GM23338 (cell line): ENCODE measurements around the gene CDC42BPA. TPM values are rescaled to one million over a fixed set of nuclear protein-coding genes. Genes with fewer than 3 reads are reported as not detected.

Experiments
- ATAC-seq: fragments of 200-7000 bp; cut with Tn5 transposase; 3 replicates; pipeline ENCODE4 v1.9.1; 2020
- DNase-seq: peaks from one replicate; pipeline ENCODE4 v3.0.0-alpha.2; 2015; ENCODE audit warnings: low spot score
- H2AFZ ChIP-seq: fragments of 200-600 bp; sonication (generic); 2 replicates; pipeline ENCODE4 v1.8.0; 2016; ENCODE audit warnings: antibody characterized with exemption, mild to moderate bottlenecking, moderate library complexity
- H3F3A ChIP-seq: fragments of 200-600 bp; sonication (generic); replicated peaks from 2 replicates; pipeline ENCODE4 v1.8.0; 2017; ENCODE audit warnings: antibody characterized with exemption, mixed run types, low read depth
- H3K27ac ChIP-seq: fragments of 200-600 bp; sonication (generic); 2 replicates; pipeline ENCODE4 v1.6.1; 2016; ENCODE audit warnings: low read depth
- H3K27me3 ChIP-seq: fragments of 200-600 bp; sonication (generic); 2 replicates; pipeline ENCODE4 v1.8.0; 2016; ENCODE audit warnings: mild to moderate bottlenecking, mixed run types, moderate library complexity; ENCODE audit not compliant: insufficient read depth
- H3K36me3 ChIP-seq: fragments of 200-600 bp; sonication (generic); 2 replicates; pipeline ENCODE4 v1.8.0; 2016; ENCODE audit warnings: mild to moderate bottlenecking; ENCODE audit not compliant: insufficient read depth
- H3K4me1 ChIP-seq: fragments of 200-600 bp; sonication (generic); 2 replicates; pipeline ENCODE4 v1.8.0; 2016; ENCODE audit warnings: mild to moderate bottlenecking, moderate library complexity; ENCODE audit not compliant: insufficient read depth
- H3K4me2 ChIP-seq: fragments of 200-600 bp; sonication (generic); 2 replicates; pipeline ENCODE4 v1.7.1; 2017; ENCODE audit warnings: mixed run types
- H3K4me3 ChIP-seq: fragments of 200-600 bp; sonication (generic); 2 replicates; pipeline ENCODE4 v1.6.1; 2016; ENCODE audit warnings: mixed run types
- H3K79me2 ChIP-seq: fragments of 200-600 bp; sonication (generic); replicated peaks from 2 replicates; pipeline ENCODE4 v1.8.0; 2017; ENCODE audit warnings: mild to moderate bottlenecking; ENCODE audit not compliant: insufficient read depth
- H3K9me2 ChIP-seq: fragments of 200-600 bp; sonication (generic); 2 replicates; pipeline ENCODE4 v1.8.0; 2017; ENCODE audit not compliant: insufficient read depth
- H4K20me1 ChIP-seq: fragments of 200-600 bp; sonication (generic); replicated peaks from 2 replicates; pipeline ENCODE4 v1.8.0; 2017; ENCODE audit warnings: mild to moderate bottlenecking; ENCODE audit not compliant: insufficient read depth
- H3K27ac Mint-ChIP-seq: 2 replicates; pipeline ENCODE4 v1.8.0; 2020; ENCODE audit warnings: inconsistent platforms, mild to moderate bottlenecking, moderate library complexity, mixed read lengths
- H3K27me3 Mint-ChIP-seq: 3 replicates; pipeline ENCODE4 v1.8.0; 2022; ENCODE audit warnings: low read depth, mild to moderate bottlenecking, moderate library complexity, mixed read lengths, inconsistent platforms; ENCODE audit not compliant: insufficient read depth, poor library complexity
- H3K36me3 Mint-ChIP-seq: 3 replicates; pipeline ENCODE4 v1.8.0; 2021; ENCODE audit warnings: low read depth, mild to moderate bottlenecking, inconsistent platforms, moderate library complexity, mixed read lengths
- H3K4me1 Mint-ChIP-seq: 3 replicates; pipeline ENCODE4 v1.8.0; 2020; ENCODE audit warnings: mild to moderate bottlenecking, inconsistent platforms, mixed read lengths
- H3K4me3 Mint-ChIP-seq: 3 replicates; pipeline ENCODE4 v1.8.0; 2021; ENCODE audit warnings: moderate library complexity, mild to moderate bottlenecking, inconsistent platforms, mixed read lengths
- H3K9me3 Mint-ChIP-seq: 3 replicates; pipeline ENCODE4 v1.8.0; 2020; ENCODE audit warnings: moderate library complexity, mild to moderate bottlenecking, inconsistent platforms, mixed read lengths
- EZH2 ChIP-seq: fragments of 200-600 bp; sonication (generic); IDR thresholded peaks from one replicate; pipeline ENCODE4 v1.8.0; 2017; ENCODE audit warnings: antibody characterized with exemption, mild to moderate bottlenecking, low read depth; ENCODE audit not compliant: unreplicated experiment
- EZH2phosphoT487 ChIP-seq: fragments of 200-600 bp; sonication (generic); IDR thresholded peaks from one replicate; pipeline ENCODE4 v1.8.1; 2018; ENCODE audit warnings: antibody characterized with exemption; ENCODE audit not compliant: unreplicated experiment
- JUNB ChIP-seq: IDR thresholded peaks from one replicate; pipeline ENCODE4 v1.6.1; 2016; ENCODE audit warnings: antibody characterized with exemption; ENCODE audit not compliant: unreplicated experiment
- NANOG ChIP-seq: IDR thresholded peaks from 2 replicates; pipeline ENCODE4 v1.6.1; 2016; ENCODE audit warnings: antibody characterized with exemption, borderline replicate concordance
- POLR2AphosphoS5 ChIP-seq: IDR thresholded peaks from 2 replicates; pipeline ENCODE4 v1.6.1; 2016; ENCODE audit warnings: antibody characterized with exemption, low read depth
- ZNF114 ChIP-seq: fragments of 250-450 bp; sonication (Bioruptor Pico); IDR thresholded peaks from 2 replicates; pipeline ENCODE4 v1.5.0; 2020; ENCODE audit warnings: mild to moderate bottlenecking, moderate library complexity
- ZNF331 ChIP-seq: fragments of 250-450 bp; sonication (Bioruptor Pico); IDR thresholded peaks from 2 replicates; pipeline ENCODE4 v1.5.0; 2020; ENCODE audit warnings: low read depth, mild to moderate bottlenecking, moderate library complexity
- polyA plus RNA-seq: library from polyadenylated mRNA; unstranded; fragments of >200 nt; fragmentation: Nextera tagmentation; extraction: Ambion mirVana; gene quantifications from 2 replicates; pipeline ENCODE4 v1.2.1, GENCODE V29; 2016
- total RNA-seq: library from RNA; depleted of rRNA; stranded (reverse); fragments of >200 nt; shearing (Covaris generic); gene quantifications from 2 replicates; pipeline ENCODE4 v1.2.3, GENCODE V29; 2014
- TF ChIP-seq, protein P1 (sequence below): IDR thresholded peaks from one replicate; pipeline ENCODE4 v1.6.1; 2018; ENCODE audit warnings: antibody characterized with exemption; ENCODE audit not compliant: unreplicated experiment
- TF ChIP-seq, protein P2 (sequence below), 2 experiments: fragments of 200-600 bp in 1 of 2; sonication (generic) in 1 of 2; conservative IDR thresholded peaks; 2 replicates each; pipeline versions ENCODE4 v1.5.1 to v1.6.1; 2016 to 2017; ENCODE audit warnings: antibody characterized with exemption in 2 of 2, low read depth in 2 of 2, mild to moderate bottlenecking in 2 of 2, moderate library complexity in 1 of 2
- TF ChIP-seq, protein P3 (sequence below): IDR thresholded peaks from 2 replicates; pipeline ENCODE4 v1.6.1; 2016; ENCODE audit warnings: antibody characterized with exemption
- TF ChIP-seq, protein P4 (sequence below): fragments of 250-450 bp; sonication (Bioruptor Pico); IDR thresholded peaks from 2 replicates; pipeline ENCODE4 v1.5.0; 2020; ENCODE audit warnings: mild to moderate bottlenecking, moderate library complexity

Gene CDC42BPA
- total and polyA plus RNA-seq, 2 experiments from 2014 or later, result 17.7 to 40.1 TPM

DNA sequence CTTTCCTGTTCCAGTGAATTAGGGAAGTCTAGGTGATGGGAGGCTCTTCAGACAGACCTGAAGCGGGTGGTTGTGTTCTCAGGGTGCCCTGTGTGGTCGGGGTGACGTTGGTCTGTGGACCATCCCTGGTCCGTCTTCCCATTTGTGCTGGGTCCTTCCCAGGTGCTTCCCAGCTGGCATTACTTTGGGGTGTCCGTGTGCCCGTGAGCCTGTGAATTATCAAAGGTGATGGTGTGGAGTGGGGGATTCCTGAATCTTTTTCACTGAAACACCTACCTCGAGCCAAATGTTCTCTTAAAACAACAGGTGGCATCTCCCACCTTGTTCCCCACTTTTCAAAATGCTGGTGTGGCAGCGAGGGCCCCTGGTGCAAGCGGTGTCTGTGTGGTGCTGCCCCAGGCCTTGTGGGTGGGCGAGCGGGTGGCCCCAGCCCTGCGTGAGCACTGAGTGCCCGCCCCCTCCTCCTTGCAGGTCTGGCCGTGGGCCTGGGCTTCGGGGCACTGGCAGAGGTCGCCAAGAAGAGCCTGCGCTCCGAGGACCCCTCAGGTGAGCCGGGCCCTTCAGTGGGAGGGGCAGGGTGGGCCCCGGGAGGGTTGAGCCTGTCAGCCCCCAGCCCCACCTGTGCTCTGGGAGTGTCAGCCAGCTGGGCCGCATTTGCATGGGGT, 341.2 kb downstream of the CDC42BPA start (continued):
- TF ChIP-seq, protein P1, sequence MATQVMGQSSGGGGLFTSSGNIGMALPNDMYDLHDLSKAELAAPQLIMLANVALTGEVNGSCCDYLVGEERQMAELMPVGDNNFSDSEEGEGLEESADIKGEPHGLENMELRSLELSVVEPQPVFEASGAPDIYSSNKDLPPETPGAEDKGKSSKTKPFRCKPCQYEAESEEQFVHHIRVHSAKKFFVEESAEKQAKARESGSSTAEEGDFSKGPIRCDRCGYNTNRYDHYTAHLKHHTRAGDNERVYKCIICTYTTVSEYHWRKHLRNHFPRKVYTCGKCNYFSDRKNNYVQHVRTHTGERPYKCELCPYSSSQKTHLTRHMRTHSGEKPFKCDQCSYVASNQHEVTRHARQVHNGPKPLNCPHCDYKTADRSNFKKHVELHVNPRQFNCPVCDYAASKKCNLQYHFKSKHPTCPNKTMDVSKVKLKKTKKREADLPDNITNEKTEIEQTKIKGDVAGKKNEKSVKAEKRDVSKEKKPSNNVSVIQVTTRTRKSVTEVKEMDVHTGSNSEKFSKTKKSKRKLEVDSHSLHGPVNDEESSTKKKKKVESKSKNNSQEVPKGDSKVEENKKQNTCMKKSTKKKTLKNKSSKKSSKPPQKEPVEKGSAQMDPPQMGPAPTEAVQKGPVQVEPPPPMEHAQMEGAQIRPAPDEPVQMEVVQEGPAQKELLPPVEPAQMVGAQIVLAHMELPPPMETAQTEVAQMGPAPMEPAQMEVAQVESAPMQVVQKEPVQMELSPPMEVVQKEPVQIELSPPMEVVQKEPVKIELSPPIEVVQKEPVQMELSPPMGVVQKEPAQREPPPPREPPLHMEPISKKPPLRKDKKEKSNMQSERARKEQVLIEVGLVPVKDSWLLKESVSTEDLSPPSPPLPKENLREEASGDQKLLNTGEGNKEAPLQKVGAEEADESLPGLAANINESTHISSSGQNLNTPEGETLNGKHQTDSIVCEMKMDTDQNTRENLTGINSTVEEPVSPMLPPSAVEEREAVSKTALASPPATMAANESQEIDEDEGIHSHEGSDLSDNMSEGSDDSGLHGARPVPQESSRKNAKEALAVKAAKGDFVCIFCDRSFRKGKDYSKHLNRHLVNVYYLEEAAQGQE, result no peak
- TF ChIP-seq EZH2, result no peak
- no peak for TF ChIP-seq ZNF331 (CRISPR knock-in tag)
- TF ChIP-seq, protein P2, sequence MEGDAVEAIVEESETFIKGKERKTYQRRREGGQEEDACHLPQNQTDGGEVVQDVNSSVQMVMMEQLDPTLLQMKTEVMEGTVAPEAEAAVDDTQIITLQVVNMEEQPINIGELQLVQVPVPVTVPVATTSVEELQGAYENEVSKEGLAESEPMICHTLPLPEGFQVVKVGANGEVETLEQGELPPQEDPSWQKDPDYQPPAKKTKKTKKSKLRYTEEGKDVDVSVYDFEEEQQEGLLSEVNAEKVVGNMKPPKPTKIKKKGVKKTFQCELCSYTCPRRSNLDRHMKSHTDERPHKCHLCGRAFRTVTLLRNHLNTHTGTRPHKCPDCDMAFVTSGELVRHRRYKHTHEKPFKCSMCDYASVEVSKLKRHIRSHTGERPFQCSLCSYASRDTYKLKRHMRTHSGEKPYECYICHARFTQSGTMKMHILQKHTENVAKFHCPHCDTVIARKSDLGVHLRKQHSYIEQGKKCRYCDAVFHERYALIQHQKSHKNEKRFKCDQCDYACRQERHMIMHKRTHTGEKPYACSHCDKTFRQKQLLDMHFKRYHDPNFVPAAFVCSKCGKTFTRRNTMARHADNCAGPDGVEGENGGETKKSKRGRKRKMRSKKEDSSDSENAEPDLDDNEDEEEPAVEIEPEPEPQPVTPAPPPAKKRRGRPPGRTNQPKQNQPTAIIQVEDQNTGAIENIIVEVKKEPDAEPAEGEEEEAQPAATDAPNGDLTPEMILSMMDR (conservative IDR thresholded peaks at IDR 0.05; ENCODE audit: low read depth in 2 of 2), result no peak
- TF ChIP-seq, protein P3, sequence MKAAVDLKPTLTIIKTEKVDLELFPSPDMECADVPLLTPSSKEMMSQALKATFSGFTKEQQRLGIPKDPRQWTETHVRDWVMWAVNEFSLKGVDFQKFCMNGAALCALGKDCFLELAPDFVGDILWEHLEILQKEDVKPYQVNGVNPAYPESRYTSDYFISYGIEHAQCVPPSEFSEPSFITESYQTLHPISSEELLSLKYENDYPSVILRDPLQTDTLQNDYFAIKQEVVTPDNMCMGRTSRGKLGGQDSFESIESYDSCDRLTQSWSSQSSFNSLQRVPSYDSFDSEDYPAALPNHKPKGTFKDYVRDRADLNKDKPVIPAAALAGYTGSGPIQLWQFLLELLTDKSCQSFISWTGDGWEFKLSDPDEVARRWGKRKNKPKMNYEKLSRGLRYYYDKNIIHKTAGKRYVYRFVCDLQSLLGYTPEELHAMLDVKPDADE, result no peak
- no peak for TF ChIP-seq POLR2AphosphoS5

DNA sequence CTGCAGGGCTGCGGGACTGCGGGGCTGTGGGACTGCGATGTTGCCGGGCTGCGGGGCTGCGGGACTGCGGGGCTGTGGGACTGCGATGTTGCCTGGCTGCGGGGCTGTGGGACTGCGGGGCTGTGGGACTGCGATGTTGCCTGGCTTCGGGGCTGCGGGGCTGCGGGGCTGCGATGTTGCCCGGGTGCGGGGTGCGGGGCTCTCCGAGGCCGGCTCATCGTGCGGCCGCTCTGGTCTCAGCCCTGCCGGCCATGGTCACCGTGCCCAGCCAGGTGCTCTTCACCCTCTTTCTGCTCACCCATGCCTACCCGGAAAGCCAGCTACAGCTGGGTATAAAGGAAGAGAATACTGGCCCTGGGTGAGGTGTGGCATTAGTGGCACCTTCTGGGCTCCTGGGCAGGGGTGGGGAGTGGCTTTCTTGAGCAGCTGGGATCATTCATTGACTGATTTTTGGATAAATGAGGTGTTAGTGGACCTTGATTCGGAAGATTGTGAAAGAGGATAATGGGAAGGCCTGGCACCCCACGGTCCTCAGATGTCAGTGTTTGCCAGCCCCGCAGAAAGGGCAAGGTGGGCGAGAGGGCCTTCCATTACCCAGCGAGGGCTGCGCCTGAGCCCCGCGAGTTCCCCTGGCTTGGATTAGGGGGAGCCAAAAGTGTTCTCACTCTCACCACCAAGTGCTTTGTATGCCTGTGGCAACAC, 341.9 kb downstream of the CDC42BPA start:
- H3K27ac Mint-ChIP-seq, result no peak overlapping the region
- H3K36me3 ChIP-seq, result no peaks in the 10 kb centered on the region; the same call in 1 of the 2 replicates
- H3K36me3 Mint-ChIP-seq, result peaks cover 8% of the 10 kb centered on the region
- no peak overlapping the region for H3K4me3 ChIP-seq
- no peak overlapping the region for H3K27ac ChIP-seq
- peaks cover 4% of the 10 kb centered on the region; the same call in 2 of the 3 replicates for H3K4me1 Mint-ChIP-seq
- ATAC-seq, result no peak
- no peak for DNase-seq
- H3K9me3 Mint-ChIP-seq, result peaks cover 5% of the 10 kb centered on the region; the same call in 2 of the 3 replicates
- peaks cover 14% of the 10 kb centered on the region; the same call in 1 of the 2 replicates for H4K20me1 ChIP-seq
- no peaks in the 10 kb centered on the region for H3K4me1 ChIP-seq
- no peaks in the 10 kb centered on the region for H3K9me2 ChIP-seq
- 0 out of 2 replicates have a peak, but pooled peaks cover 3% of the 10 kb centered on the region for H3K79me2 ChIP-seq
- H3K27me3 ChIP-seq, result no peaks in the 10 kb centered on the region
- no peak overlapping the region for H3K4me3 Mint-ChIP-seq
- H3K27me3 Mint-ChIP-seq, result peaks cover 8% of the 10 kb centered on the region
- no peak overlapping the region for H3K4me2 ChIP-seq
- no peaks in the 10 kb centered on the region for H3F3A ChIP-seq
- H2AFZ ChIP-seq, result no peak overlapping the region
- TF ChIP-seq JUNB (no peak), NANOG (no peak), EZH2phosphoT487 (no peak), EZH2 (no peak), ZNF114 (CRISPR knock-in tag) (no peak)
- TF ChIP-seq, protein P4, sequence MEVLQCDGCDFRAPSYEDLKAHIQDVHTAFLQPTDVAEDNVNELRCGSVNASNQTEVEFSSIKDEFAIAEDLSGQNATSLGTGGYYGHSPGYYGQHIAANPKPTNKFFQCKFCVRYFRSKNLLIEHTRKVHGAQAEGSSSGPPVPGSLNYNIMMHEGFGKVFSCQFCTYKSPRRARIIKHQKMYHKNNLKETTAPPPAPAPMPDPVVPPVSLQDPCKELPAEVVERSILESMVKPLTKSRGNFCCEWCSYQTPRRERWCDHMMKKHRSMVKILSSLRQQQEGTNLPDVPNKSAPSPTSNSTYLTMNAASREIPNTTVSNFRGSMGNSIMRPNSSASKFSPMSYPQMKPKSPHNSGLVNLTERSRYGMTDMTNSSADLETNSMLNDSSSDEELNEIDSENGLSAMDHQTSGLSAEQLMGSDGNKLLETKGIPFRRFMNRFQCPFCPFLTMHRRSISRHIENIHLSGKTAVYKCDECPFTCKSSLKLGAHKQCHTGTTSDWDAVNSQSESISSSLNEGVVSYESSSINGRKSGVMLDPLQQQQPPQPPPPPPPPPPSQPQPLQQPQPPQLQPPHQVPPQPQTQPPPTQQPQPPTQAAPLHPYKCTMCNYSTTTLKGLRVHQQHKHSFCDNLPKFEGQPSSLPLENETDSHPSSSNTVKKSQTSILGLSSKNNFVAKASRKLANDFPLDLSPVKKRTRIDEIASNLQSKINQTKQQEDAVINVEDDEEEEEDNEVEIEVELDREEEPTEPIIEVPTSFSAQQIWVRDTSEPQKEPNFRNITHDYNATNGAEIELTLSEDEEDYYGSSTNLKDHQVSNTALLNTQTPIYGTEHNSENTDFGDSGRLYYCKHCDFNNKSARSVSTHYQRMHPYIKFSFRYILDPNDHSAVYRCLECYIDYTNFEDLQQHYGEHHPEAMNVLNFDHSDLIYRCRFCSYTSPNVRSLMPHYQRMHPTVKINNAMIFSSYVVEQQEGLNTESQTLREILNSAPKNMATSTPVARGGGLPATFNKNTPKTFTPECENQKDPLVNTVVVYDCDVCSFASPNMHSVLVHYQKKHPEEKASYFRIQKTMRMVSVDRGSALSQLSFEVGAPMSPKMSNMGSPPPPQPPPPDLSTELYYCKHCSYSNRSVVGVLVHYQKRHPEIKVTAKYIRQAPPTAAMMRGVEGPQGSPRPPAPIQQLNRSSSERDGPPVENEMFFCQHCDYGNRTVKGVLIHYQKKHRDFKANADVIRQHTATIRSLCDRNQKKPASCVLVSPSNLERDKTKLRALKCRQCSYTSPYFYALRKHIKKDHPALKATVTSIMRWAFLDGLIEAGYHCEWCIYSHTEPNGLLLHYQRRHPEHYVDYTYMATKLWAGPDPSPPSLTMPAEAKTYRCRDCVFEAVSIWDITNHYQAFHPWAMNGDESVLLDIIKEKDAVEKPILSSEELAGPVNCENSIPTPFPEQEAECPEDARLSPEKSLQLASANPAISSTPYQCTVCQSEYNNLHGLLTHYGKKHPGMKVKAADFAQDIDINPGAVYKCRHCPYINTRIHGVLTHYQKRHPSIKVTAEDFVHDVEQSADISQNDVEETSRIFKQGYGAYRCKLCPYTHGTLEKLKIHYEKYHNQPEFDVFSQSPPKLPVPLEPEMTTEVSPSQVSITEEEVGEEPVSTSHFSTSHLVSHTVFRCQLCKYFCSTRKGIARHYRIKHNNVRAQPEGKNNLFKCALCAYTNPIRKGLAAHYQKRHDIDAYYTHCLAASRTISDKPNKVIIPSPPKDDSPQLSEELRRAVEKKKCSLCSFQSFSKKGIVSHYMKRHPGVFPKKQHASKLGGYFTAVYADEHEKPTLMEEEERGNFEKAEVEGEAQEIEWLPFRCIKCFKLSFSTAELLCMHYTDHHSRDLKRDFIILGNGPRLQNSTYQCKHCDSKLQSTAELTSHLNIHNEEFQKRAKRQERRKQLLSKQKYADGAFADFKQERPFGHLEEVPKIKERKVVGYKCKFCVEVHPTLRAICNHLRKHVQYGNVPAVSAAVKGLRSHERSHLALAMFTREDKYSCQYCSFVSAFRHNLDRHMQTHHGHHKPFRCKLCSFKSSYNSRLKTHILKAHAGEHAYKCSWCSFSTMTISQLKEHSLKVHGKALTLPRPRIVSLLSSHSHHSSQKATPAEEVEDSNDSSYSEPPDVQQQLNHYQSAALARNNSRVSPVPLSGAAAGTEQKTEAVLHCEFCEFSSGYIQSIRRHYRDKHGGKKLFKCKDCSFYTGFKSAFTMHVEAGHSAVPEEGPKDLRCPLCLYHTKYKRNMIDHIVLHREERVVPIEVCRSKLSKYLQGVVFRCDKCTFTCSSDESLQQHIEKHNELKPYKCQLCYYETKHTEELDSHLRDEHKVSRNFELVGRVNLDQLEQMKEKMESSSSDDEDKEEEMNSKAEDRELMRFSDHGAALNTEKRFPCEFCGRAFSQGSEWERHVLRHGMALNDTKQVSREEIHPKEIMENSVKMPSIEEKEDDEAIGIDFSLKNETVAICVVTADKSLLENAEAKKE (CRISPR knock-in tag), result no peak
